ENCODE measurements around the gene ZNF429.
A peak's percentile ranks its signal among the peaks of the same experiment; 100 is the strongest.
"Not testable (repeated sequence)": the region's sequence is repeated elsewhere in the genome, so short reads cannot be mapped to it uniquely, and the experiment has no call there.

Gene ZNF429

GRCh38 chr19:21482361-21482760 lies 23.0 kb upstream of the ZNF429 start:
- peaks cover 11 to 20% of the 10 kb centered on the region in 2 donors for H3K9me3 ChIP-seq (replicated peaks in 1 of 2; ENCODE audit: control insufficient read depth in 2 of 2, insufficient read depth in 1 of 2, low read depth in 1 of 2, low read length in 2 of 2)
- H3K27ac ChIP-seq (replicated peaks; ENCODE audit: low read length); H2BK120ac ChIP-seq (ENCODE audit: low read depth, low read length); H3K27me3 ChIP-seq (ENCODE audit: control insufficient read depth in 3 of 3, insufficient read depth in 3 of 3, low read depth in 1 of 3, low read length in 3 of 3); H3K9ac ChIP-seq (ENCODE audit: low read depth, low read length, poor library complexity); H3K14ac ChIP-seq (ENCODE audit: low read length); H3K4me1 ChIP-seq (ENCODE audit: control insufficient read depth in 2 of 2, insufficient read depth in 1 of 2, low read depth in 1 of 2, low read length in 2 of 2); H3K18ac ChIP-seq (ENCODE audit: low read length); H2AFZ ChIP-seq (ENCODE audit: low read length); H2BK15ac ChIP-seq (ENCODE audit: low read length); DNase-seq (ENCODE audit: low spot score); H2BK12ac ChIP-seq (ENCODE audit: low read length); H3K4ac ChIP-seq (ENCODE audit: low read length); H2BK5ac ChIP-seq (ENCODE audit: low read length); H3K4me3 ChIP-seq (ENCODE audit: low read length in 2 of 2); H3K23ac ChIP-seq (ENCODE audit: low read depth, low read length, poor library complexity); H3K36me3 ChIP-seq (replicated peaks in 1 of 2; ENCODE audit: control insufficient read depth in 2 of 2, insufficient read depth in 2 of 2, low read length in 2 of 2); H3K79me1 ChIP-seq (ENCODE audit: low read depth, low read length); H2AK5ac ChIP-seq (ENCODE audit: low read depth, low read length); H4K91ac ChIP-seq (ENCODE audit: low read depth, low read length, poor library complexity); H3K4me2 ChIP-seq (ENCODE audit: insufficient read depth, low read length, poor library complexity, severe bottlenecking); H4K8ac ChIP-seq (ENCODE audit: low read depth, low read length): not testable (repeated sequence)
- WGBS, 2 donors (ENCODE audit: extremely low coverage in 2 of 2, insufficient read length in 2 of 2, insufficient replicate concordance in 1 of 2), result no CpG with 5 or more reads among the region's 14 CpGs

- H4K91ac ChIP-seq (ENCODE audit: low read depth, low read length, poor library complexity), result no peak overlapping the region
- H3K14ac ChIP-seq (ENCODE audit: low read length), result no peak overlapping the region
- no peak overlapping the region for H2BK12ac ChIP-seq (ENCODE audit: low read length)
- H3K36me3 ChIP-seq (replicated peaks in 1 of 2; ENCODE audit: control insufficient read depth in 2 of 2, insufficient read depth in 2 of 2, low read length in 2 of 2), result peaks cover 0 to 3% of the 10 kb centered on the region in 2 donors
- no peak overlapping the region for H2BK15ac ChIP-seq (ENCODE audit: low read length)
- no peak overlapping the region for H3K4ac ChIP-seq (ENCODE audit: low read length)
- no peak overlapping the region for H3K27ac ChIP-seq (replicated peaks; ENCODE audit: low read length)
- WGBS, 2 donors (ENCODE audit: extremely low coverage in 2 of 2, insufficient read length in 2 of 2, insufficient replicate concordance in 1 of 2), result no CpG with 5 or more reads among the region's 18 CpGs
- H3K9ac ChIP-seq (ENCODE audit: low read depth, low read length, poor library complexity), result no peak overlapping the region
- H2AFZ ChIP-seq (ENCODE audit: low read length), result no peak overlapping the region
- H2BK5ac ChIP-seq (ENCODE audit: low read length), result no peak overlapping the region
- no peak overlapping the region for H4K8ac ChIP-seq (ENCODE audit: low read depth, low read length)
- H3K18ac ChIP-seq (ENCODE audit: low read length), result no peak overlapping the region
- H2AK5ac ChIP-seq (ENCODE audit: low read depth, low read length), result peak overlapping the region; percentile 8
- no peak overlapping the region for H3K4me2 ChIP-seq (ENCODE audit: insufficient read depth, low read length, poor library complexity, severe bottlenecking)
- H3K4me1 ChIP-seq (ENCODE audit: control insufficient read depth in 2 of 2, insufficient read depth in 1 of 2, low read depth in 1 of 2, low read length in 2 of 2), result no peaks in the 10 kb centered on the region
- H2BK120ac ChIP-seq (ENCODE audit: low read depth, low read length), result no peak overlapping the region
- H3K23ac ChIP-seq (ENCODE audit: low read depth, low read length, poor library complexity), result no peak overlapping the region
- no peak for DNase-seq (ENCODE audit: low spot score)
- no peaks in the 10 kb centered on the region for H3K27me3 ChIP-seq (ENCODE audit: control insufficient read depth in 3 of 3, insufficient read depth in 3 of 3, low read depth in 1 of 3, low read length in 3 of 3)
- no peaks in the 10 kb centered on the region for H3K79me1 ChIP-seq (ENCODE audit: low read depth, low read length)
- no peak overlapping the region for H3K4me3 ChIP-seq (ENCODE audit: low read length in 2 of 2)
- peaks cover 13 to 25% of the 10 kb centered on the region in 2 donors for H3K9me3 ChIP-seq (replicated peaks in 1 of 2; ENCODE audit: control insufficient read depth in 2 of 2, insufficient read depth in 1 of 2, low read depth in 1 of 2, low read length in 2 of 2)
These were observed 22.5 kb upstream of the ZNF429 start for GRCh38 chr19:21482863-21483276.

GRCh38 chr19:21483589-21484170 lies 21.7 kb upstream of the ZNF429 start:
- H2BK12ac ChIP-seq (ENCODE audit: low read length), result no peak overlapping the region
- no peaks in the 10 kb centered on the region for H3K27me3 ChIP-seq (ENCODE audit: control insufficient read depth in 3 of 3, insufficient read depth in 3 of 3, low read depth in 1 of 3, low read length in 3 of 3)
- no peak overlapping the region for H3K9ac ChIP-seq (ENCODE audit: low read depth, low read length, poor library complexity)
- no peak overlapping the region for H3K4ac ChIP-seq (ENCODE audit: low read length)
- H3K36me3 ChIP-seq (replicated peaks in 1 of 2; ENCODE audit: control insufficient read depth in 2 of 2, insufficient read depth in 2 of 2, low read length in 2 of 2), result peaks cover 0 to 3% of the 10 kb centered on the region in 2 donors
- no peak overlapping the region for H2BK5ac ChIP-seq (ENCODE audit: low read length)
- peaks cover 15 to 27% of the 10 kb centered on the region in 2 donors for H3K9me3 ChIP-seq (replicated peaks in 1 of 2; ENCODE audit: control insufficient read depth in 2 of 2, insufficient read depth in 1 of 2, low read depth in 1 of 2, low read length in 2 of 2)
- no peak overlapping the region for H3K4me2 ChIP-seq (ENCODE audit: insufficient read depth, low read length, poor library complexity, severe bottlenecking)
- H3K18ac ChIP-seq (ENCODE audit: low read length), result no peak overlapping the region
- no peak overlapping the region for H3K27ac ChIP-seq (replicated peaks; ENCODE audit: low read length)
- H3K14ac ChIP-seq (ENCODE audit: low read length), result no peak overlapping the region
- no peak overlapping the region for H4K8ac ChIP-seq (ENCODE audit: low read depth, low read length)
- no peaks in the 10 kb centered on the region for H3K4me1 ChIP-seq (ENCODE audit: control insufficient read depth in 2 of 2, insufficient read depth in 1 of 2, low read depth in 1 of 2, low read length in 2 of 2)
- no peak overlapping the region for H2AFZ ChIP-seq (ENCODE audit: low read length)
- H4K91ac ChIP-seq (ENCODE audit: low read depth, low read length, poor library complexity), result no peak overlapping the region
- H3K79me1 ChIP-seq (ENCODE audit: low read depth, low read length), result no peaks in the 10 kb centered on the region
- H2BK15ac ChIP-seq (ENCODE audit: low read length), result no peak overlapping the region
- peak overlapping the region in 1 of 2 donors; percentile 63 for H3K4me3 ChIP-seq (ENCODE audit: low read length in 2 of 2)
- peak overlapping the region; percentile 8 for H2AK5ac ChIP-seq (ENCODE audit: low read depth, low read length)
- WGBS, 2 donors (ENCODE audit: extremely low coverage in 2 of 2, insufficient read length in 2 of 2, insufficient replicate concordance in 1 of 2), result no CpG with 5 or more reads among the region's 43 CpGs
- no peak for DNase-seq (ENCODE audit: low spot score)
- peak overlapping the region; percentile 27 for H3K23ac ChIP-seq (ENCODE audit: low read depth, low read length, poor library complexity)
- H2BK120ac ChIP-seq (ENCODE audit: low read depth, low read length), result no peak overlapping the region

DNA sequence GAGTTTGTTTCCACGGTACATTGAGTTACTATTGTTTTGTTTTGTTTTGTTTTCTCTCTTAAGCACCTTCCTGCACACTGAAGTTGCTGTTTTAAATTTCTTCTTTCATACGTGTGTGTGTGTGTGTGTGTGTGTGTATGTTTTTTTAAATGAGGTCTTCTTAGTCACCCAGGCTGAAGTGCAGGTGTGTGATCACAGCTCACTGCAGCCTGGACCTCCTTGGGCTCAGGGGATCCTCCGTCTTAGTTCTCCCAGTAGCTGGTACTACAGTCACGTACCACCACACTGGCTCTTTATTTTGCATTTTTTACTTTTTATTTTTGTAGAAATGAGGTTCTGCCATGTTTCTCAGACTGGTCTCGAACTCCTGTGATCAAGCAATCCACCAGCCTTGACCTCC lies 20.8 kb upstream of the ZNF429 start:
- H4K91ac ChIP-seq (ENCODE audit: low read depth, low read length, poor library complexity), result no peak overlapping the region
- no peak overlapping the region for H2BK12ac ChIP-seq (ENCODE audit: low read length)
- no peak overlapping the region for H3K4me2 ChIP-seq (ENCODE audit: insufficient read depth, low read length, poor library complexity, severe bottlenecking)
- peaks cover 0 to 3% of the 10 kb centered on the region in 2 donors for H3K36me3 ChIP-seq (replicated peaks in 1 of 2; ENCODE audit: control insufficient read depth in 2 of 2, insufficient read depth in 2 of 2, low read length in 2 of 2)
- no peak overlapping the region for H4K8ac ChIP-seq (ENCODE audit: low read depth, low read length)
- no peak overlapping the region for H2BK5ac ChIP-seq (ENCODE audit: low read length)
- no peak overlapping the region for H3K4me3 ChIP-seq (ENCODE audit: low read length in 2 of 2)
- H3K4me1 ChIP-seq (ENCODE audit: control insufficient read depth in 2 of 2, insufficient read depth in 1 of 2, low read depth in 1 of 2, low read length in 2 of 2), result no peaks in the 10 kb centered on the region
- no peak overlapping the region for H3K14ac ChIP-seq (ENCODE audit: low read length)
- H2AK5ac ChIP-seq (ENCODE audit: low read depth, low read length), result no peak overlapping the region
- WGBS, 2 donors (ENCODE audit: extremely low coverage in 2 of 2, insufficient read length in 2 of 2, insufficient replicate concordance in 1 of 2), result no CpG with 5 or more reads among the region's 5 CpGs
- H3K79me1 ChIP-seq (ENCODE audit: low read depth, low read length), result no peaks in the 10 kb centered on the region
- no peak overlapping the region for H2BK15ac ChIP-seq (ENCODE audit: low read length)
- no peak overlapping the region for H2BK120ac ChIP-seq (ENCODE audit: low read depth, low read length)
- H3K4ac ChIP-seq (ENCODE audit: low read length), result no peak overlapping the region
- no peak for DNase-seq (ENCODE audit: low spot score)
- no peak overlapping the region for H3K27ac ChIP-seq (replicated peaks; ENCODE audit: low read length)
- no peak overlapping the region for H3K18ac ChIP-seq (ENCODE audit: low read length)
- H3K23ac ChIP-seq (ENCODE audit: low read depth, low read length, poor library complexity), result no peak overlapping the region
- H3K9me3 ChIP-seq (replicated peaks in 1 of 2; ENCODE audit: control insufficient read depth in 2 of 2, insufficient read depth in 1 of 2, low read depth in 1 of 2, low read length in 2 of 2), result peaks cover 16 to 27% of the 10 kb centered on the region in 2 donors
- H2AFZ ChIP-seq (ENCODE audit: low read length), result no peak overlapping the region
- H3K27me3 ChIP-seq (ENCODE audit: control insufficient read depth in 3 of 3, insufficient read depth in 3 of 3, low read depth in 1 of 3, low read length in 3 of 3), result no peaks in the 10 kb centered on the region
- H3K9ac ChIP-seq (ENCODE audit: low read depth, low read length, poor library complexity), result no peak overlapping the region

All from neuronal stem cell (in vitro differentiated cells).